Activated CD8-positive, alpha-beta memory T cell treated with anti-CD3 and anti-CD28 coated beads for 24 hours (primary cell): ENCODE data around the gene SCEL.
"Not testable (repeated sequence)": the region's sequence is repeated elsewhere in the genome, so short reads cannot be mapped to it uniquely, and the experiment has no call there.

Source experiments
- DNase-seq: peaks from one replicate; pipeline ENCODE4 v3.0.0-alpha.2; 2020

SCEL gene, protein sequence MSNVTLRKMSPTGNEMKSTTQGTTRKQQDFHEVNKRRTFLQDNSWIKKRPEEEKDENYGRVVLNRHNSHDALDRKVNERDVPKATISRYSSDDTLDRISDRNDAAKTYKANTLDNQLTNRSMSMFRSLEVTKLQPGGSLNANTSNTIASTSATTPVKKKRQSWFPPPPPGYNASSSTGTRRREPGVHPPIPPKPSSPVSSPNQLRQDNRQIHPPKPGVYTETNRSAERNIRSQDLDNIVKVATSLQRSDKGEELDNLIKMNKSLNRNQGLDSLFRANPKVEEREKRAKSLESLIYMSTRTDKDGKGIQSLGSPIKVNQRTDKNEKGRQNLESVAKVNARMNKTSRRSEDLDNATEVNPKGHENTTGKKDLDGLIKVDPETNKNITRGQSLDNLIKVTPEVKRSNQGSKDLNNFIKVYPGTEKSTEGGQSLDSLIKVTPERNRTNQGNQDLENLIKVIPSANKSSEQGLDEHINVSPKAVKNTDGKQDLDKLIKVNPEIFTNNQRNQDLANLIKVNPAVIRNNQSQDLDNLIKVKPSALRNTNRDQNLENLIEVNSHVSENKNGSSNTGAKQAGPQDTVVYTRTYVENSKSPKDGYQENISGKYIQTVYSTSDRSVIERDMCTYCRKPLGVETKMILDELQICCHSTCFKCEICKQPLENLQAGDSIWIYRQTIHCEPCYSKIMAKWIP

DNA sequence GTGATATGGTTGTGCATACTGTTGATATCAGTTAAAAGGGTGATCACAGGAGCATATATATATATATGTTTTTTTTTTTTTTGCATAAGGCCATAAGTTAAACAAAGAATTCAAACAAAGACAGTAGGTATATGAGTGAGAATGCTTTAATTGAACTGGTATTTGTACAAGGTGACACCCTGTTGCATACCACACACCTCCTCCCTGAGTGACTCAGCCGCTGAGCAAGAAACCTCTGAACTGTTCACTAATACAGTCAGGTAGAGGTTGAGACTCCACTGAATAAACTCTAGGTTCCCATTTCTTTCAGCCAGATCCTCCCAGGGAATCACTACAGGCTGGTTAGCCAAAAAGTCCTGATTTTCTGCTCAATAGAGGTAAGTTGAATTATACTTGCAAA, at the start of gene SCEL:
Gene SCEL, plus strand, starts transcription at position 259 of the 400 bp plus-strand sequence. CDS start 20,170 bp downstream, outside the sequence.
- DNase-seq = no peak

DNA sequence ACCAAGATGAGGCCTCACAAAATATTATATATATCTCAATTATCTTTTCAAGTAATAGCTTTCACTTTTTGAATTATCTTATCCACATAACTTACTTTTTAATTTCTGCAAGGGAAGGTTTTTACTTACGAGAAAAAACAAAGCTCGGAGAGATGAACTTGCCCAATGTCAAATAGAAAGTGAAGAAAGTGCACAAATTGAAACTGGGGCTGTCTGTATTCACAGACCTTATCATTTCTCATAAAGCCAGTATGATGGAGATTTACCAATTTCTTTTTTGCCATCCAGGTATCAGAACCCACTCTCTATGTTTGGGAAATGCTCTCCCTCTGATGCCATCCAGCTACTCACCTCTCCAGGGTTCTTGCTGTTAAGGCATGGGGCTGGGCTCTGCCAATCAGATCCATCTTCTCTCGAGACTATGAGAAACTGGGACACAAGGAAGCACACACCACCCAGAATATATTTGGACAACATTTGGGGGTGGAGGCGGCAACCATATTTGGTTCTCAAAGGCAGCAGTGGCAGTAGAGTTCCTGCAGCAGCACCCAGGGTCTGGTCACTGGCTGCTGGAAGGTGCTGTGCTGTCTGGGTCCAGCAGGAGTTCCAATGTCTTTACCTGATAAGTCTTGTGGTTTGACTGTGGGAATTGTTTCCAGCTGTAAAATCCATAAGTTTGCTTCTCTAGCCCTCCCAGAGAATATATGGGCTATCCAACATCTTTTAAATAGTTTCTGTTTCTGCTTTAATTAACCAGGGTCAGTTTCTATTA, 45.8 kb upstream of the SCEL start:
- no peak for DNase-seq

DNA sequence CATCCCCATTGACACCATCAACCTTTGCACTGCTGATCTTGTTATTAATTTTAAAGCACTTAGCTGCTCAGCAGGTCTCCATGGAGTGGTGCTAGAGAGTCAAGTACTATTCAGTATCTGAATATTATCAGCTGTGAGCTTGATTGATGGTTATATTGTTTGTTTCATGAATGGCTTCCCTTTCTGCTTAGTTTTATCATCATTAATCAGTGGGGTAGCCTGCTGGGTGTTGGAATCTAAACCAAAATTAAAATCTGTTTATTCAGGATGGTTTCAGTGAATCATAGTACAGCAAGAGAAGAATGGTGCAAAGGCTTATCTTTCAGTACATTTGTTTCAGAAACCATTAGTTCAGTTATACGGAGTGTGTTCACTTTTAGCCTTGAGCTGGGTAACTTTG, 42.5 kb upstream of the SCEL start:
- DNase-seq = no peak

DNA sequence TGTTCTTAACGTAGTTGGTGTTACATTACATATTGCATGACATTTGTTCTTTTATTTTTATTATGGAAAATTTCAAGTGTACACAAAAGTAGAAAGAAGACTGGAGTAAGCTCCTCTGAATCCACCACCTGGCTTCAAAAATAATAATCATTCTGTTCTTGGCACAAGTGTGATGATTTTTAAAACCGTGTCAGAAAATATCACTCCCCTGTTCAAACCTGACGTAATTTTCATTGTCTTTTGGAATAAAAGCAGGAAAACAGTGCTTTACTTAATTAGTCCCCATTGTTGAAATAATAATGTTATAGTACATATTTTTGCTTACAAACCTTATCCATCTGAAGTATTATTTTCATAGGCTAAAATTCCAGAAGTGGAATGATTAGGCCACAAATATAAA, 41.3 kb upstream of the SCEL start:
- no peak for DNase-seq

DNA sequence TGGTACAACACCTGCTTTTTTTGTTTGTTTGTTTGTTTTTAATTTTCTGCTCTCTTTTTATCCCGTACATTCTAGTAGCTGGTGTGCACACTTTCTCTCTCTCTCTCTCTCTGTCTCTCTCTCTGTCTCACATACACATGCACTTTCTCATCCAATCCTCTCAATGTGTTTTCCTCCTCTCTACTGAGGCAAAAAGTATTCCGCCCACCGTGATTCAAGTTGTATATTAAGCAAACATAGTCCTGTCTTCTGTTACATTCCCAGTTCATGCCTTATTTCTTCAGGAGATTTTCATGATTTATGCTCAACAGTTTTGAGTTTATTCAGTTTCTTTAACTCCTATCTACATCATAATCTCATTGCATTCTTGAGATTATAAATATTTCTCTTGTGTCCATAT, 38.2 kb upstream of the SCEL start:
- no peak for DNase-seq

DNA sequence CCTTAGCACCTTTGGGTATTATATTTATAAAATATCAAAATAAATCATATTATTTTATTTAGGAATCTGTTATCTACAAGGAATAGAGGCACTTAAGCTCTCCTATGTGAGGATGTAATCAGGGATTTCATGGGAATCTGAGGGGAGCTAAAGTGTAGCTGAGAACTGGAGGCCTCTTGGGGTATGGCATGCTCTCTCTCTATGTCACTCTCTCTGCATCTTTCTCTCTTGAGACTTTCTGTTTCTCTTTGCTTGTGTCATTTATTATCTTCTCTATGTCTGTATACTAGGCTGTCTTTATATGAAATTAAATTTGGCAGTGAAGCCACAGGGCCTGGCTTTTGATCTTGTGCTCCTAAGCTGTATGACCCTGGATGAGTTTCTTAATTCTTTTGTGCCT, 37.7 kb upstream of the SCEL start:
- no peak for DNase-seq

DNA sequence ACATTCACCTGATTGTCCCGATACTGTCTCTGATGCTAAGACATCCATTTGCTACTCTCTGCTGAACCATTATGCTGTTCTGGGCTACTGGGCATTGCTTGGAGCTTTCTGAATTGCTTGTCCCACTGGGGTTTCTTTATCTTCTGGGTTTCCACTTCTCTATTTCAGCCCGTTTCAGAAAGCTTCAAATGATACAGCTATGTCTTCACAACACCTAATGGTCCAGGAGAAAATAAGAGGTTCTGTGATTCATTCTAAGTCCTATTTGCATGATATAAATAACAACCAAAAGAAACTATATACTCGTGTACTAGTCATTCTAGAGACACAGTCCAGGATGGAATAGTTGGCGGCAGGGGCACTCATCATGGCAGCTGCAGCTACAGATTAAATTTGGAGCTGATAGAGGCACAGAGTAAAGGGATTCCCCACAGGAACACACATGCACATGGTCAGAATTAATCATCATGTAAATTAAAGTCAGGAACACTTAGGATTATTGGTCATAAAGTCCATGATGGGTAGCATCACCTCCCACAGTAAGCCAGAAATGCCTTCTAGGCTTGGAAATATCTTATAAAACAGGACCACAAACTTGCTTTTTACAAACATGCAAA, 33.3 kb upstream of the SCEL start:
- DNase-seq = no peak

DNA sequence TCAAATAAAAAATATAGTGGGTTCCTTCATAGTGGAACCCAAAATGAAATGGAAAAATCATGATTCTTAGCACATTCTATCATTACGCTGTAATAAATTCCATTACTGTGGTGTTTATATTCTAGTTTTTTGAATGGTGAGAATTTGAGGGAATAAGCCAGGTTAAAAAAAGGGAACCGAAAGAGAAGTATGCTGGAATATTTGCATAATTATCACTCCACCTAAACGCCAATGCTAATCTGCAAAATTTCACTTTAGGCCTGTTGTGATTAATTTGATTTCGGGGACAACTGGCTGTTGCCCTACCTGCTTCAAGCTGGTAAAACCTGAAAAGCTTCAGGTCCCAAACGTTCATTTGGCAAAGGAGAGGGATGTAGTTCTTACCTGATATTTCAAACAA, 32.1 kb upstream of the SCEL start:
- no peak for DNase-seq

DNA sequence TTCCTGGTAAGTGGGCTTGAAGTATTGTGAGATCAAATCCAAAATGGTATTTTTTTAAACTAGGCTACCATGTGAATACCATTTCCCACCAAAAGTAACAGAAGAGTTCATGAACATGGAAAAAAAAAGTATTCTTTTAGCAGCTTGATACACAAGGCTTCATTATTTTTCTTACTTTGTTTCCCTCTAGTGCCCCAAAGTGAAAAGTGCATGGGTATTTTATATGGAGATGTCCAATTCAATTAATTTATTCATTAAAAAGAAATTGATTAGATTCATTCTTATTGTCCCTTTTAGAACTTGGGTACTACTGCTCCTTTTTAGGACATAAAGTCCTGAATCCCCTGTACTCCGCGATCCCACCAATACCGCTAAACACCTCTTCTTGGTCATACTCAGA, 28.6 kb upstream of the SCEL start:
- no peak for DNase-seq

DNA sequence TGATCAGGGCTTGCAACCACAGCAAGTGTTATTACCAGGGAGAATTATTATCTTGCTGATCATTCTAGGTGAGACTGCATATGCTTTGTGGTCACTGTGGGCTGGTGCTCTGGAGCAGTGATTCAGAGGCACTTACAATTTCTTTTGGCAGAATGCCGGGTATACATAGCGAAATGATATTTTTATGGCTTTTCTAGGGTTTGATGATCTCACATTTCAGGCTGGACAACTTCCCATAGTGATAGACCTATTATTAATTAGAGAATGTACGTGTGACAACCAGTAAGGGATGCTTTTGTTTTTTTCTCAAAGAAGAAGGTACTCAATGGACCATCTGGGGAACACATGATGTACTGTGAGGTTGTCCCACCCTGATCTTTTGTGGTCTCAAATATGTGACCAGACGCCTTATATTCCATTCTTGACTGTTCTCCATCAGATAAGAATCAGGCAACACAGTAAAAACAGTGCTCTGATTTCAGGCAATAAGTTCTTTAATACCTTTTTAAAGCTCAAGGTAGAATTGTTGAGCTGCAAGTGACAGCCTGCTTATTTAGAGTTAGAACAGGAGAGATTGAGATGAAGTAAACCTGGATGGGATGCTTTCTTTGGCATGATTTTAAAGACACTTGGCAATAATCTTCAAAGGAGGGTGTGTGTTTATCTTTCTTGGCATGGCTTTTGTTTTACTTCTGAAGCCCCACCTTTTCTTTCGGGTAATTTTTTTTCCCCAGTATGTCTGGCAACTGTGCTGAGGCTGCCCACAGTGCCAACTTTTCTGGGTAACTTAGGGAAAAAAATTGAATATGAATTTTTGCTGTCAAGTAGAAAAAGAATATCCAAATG, 27.4 kb upstream of the SCEL start:
- DNase-seq = no peak

DNA sequence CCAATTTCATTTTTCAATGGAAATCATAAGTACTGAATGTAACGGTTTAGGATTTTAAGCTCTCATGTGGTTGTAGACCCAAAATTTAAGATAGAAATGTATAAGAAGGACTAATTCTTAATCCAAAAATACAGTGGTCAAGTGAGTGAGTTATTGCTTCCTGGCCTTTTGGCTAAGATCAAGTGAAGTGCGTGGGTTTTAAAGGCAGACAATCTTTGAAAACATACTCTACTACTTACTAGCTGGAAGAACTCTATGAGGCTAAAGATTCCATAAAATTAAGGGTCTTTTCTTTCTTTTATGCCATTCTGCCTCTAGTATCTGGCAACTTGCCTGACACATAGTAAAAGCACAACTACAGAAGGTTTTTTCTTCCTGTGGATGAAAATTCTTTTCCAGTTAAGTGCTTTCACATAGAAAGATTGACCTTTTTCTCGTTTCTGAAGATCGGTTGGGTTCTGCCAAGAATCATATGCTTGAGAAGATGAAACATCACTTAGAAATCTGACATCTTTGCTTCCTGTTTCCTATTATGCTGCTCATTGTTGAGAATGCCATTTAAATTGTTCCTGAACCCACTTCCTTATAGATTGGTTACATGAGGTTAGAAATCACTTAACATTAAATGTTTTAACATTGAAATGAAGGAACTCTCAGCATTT, 26.4 kb upstream of the SCEL start:
- no peak for DNase-seq

DNA sequence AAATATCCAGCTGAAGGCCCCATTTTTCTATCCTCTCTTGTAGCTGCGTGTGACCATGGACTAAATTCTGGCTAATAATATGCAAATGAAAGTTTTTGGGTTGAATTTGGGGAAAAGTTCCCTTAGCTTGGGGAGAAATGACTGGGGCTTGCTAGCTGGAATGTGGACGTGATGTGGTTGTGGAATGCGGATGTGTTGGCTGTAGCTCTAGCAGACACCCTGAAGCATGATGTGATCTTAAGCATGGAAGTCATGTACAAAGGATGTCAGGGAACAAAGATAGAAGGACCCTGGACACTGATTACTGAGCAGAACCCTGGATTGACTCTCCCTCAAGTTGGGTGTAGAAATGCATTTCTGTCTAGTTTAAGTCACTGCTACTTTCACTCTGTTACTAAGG, 25.4 kb upstream of the SCEL start:
- DNase-seq = no peak

DNA sequence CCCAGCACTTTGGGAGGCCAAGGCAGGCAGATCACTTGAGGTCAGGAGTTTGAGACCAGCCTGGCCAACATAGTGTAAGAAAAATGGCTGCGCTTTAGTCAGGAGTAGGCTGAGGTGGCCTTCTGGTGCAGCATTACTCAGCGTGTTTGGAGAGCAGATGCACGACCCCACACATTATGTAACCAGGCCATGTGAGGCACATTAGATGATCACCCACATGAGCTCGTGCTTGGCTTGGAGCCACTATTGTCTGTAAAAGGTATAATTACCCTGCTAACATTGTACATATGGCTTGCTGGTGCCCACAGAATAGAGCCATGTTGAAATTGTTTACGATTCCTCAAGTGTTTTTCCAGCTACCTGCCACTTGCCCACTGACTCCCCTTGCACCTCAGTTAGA, 24.0 kb upstream of the SCEL start:
- DNase-seq = no peak

DNA sequence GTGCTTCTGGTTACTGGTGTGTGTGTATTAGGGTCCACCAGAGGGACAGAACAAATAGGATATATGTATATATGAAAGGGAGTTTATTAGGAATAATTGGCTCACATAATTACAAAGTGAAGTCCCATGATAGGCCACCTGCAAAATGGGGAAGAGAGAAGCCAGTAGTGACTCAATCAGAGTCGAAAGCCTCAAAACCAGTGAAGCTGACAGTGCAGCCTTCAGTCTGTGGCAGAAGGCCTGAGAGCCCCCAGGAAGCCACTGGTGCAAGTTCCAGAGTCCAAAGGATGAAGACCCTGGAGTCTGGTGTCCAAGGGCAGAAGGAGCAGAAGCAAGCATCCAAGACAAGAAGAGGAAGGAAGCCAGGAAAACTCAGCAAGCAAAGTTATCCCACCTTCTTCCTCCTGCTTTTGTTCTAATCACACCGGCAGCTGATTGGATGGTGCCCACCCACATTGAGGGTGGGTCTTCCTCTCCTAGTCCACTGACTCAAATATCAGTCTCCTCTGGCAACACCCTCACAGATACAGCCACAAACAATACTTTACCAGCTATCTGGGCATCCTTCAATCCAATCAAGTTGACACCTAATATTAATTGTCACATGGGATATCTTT, 21.7 kb upstream of the SCEL start:
- DNase-seq = no peak

DNA sequence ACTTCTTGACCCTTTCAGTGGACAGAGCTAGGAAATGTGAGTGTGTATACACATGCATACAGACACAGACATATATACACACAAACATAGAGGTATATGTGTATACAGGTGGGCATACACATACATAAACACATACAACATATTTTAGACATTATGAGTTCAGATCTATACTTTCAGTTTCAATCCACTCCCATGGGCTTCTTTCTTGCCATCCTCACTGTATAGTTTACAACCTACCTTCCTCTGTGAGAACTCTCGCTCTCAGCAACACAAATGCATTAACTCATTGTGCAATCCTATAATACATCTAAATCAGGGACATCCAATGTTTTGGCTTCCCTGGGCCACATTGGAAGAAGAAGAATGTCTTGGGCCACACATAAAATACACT, 21.2 kb upstream of the SCEL start:
- no peak for DNase-seq

DNA sequence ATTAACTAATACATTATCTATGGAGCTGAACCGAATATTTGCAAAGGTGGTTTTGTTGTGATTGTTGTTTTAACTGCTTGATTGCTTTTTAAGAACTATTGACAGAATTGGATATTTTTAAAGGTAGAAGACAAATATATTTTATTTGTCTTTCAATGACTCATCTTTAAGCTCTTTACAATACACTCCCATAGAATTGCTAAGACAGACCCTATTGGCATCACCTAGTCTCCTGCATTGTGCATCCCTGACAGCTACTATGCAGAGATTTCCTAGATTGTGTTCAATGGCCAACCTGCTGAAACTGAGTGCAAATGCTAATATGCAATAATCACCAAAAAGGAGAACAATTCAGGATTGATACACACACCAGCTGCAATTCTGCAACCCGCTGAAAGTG, 19.7 kb upstream of the SCEL start:
- no peak for DNase-seq

DNA sequence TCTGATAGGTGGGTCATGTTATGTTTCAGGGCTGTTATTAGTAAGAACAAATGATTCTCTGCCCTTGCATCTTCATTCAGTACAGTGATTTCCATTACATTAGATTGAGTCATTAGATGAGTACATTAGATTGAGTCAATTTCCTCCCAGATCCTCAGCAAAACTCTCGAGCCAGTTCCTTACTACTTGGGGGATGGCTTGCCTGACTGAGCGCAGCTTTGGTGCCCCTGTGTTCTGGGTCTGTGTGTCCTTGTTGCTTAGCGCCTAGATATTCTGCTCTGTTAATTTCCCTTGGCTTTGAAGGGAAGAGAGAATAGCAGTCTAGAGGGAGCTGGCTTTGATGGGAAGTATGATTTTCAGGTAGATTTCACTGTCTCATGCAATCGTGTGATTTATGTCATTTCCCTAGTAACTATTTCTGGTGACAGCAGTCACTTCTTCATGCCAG, 19.1 kb upstream of the SCEL start:
- no peak for DNase-seq

DNA sequence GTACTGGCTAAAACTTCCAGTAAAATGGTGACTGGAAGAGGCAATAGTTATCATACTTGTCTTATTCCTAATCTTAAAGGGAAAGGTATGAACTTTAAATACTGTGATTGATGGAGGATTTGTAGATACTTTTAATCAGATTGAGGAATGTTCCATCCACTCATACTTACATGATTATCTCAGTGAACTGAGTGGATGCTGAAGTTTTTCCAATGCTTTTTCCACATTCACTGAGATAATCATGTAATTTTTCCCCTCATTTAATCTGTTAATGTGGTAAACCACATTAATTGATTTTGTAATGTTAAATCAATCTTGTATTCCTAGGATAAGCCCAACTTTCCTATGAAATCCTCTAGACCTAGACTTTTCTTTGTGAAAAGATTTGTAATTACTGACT, 17.2 kb upstream of the SCEL start:
- DNase-seq = no peak

DNA sequence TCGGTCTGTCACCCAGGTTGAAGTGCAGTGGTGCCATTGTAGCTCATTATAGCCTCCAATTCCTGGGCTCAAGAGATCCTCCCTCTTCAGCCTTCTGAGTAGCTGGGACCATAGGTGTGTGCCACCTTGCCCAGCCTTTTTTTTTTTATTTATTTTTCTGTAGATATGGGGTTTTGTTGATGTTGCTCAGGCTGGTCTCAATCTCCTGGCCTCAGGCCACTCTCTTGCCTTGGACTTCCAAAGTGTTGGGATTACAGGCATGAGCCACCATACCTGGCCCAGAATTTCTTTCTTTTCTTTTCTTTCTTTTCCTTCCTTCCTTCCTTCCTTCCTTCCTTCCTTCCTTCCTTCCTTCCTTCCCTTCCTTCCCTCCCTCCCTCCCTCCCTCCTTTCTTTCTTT, 16.1 kb upstream of the SCEL start:
- not testable (repeated sequence) for DNase-seq

DNA sequence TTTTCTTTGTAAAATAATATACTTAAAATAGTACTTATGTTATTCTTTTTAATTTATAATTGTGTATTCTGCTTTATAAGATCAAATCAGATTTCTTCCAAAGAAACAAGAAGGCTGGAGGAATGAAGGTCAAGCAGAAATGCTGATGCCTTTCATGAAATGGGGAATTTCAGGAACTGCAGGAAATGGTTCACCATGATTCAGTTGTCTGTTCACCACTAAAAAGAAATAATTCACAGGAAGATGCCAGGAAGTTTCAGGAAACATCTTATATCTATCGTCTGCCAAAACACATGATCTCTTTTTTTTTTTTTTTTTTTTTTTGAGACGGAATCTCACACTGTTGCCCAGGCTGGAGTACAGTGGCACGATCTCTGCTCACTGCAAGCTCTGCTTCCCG, 15.7 kb upstream of the SCEL start:
- no peak for DNase-seq

DNA sequence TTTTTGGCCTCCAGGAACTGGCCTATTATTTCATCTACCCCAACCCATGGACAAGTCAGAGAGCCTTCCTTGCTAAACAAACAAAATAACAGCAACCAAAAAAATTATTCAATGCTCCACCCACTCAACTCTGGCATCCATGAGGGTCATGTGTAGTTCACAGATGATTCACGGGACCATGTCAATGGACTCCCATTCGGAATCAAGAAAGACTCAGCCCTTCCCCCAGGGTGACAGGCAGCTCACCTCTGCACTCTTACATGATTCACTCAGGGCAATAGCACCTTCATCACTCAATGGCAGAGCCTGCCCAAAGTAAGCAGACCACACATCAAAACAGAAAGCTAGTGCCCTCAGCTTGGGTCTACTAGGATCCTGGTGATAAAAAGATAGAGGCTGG, 14.3 kb upstream of the SCEL start:
- no peak for DNase-seq
